Activated CD4-positive, alpha-beta T cell treated with anti-CD3 and anti-CD28 coated beads for 4 hours (primary cell): ENCODE data around the gene RCAN1.

Experiments used
- DNase-seq, 2 donors: peaks; one replicate each; pipeline ENCODE4 v3.0.0-alpha.2; 2020

RCAN1 gene

DNA sequence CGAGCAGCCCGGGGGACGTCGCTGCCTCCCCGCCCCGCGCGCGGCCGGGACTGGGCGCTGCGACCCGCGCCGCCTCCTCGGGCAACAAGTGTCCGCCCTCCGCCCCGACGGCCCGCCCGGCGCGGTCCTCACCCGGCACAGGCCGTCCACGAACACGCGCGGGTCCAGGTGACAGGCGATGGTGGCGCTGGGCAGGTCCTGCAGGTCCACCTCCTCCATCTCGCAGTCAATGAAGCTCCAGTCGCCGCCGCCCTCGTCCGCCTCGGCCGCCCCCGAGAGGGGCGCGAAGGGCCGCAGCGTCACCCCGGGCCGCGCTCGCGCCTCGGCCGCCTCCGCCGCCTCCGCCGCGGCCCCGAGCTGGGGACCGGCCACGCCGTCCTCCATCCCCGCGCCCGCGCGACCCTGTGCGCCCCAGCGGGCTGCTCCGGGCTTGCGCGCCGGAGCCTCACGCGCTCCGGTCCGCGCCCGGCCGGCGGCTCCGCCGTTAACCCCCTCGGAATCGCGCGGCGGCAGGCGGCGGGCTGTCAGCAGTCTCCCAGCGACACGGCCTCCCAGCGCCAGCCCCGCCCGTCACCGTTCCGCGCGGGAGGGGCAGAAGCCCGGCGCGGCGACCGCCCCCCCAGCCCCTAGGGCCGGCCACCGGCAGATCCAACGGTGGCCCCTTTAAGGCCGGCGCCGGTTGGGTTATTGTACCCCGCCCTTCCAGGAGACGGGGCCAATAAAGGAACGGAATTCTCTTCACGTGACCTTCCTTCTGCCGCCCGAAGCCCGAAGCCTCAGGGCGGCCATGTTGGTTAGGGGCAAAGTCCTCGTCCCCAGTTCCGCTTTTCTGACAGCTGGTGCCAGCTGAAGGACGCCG is at the start of gene RCAN1:
RCAN1 (minus strand) TSS at position 486 of the 859 bp plus-strand sequence; CDS start at position 384, 102 bp downstream.
- peak; percentile 82 to 84 for DNase-seq

DNA sequence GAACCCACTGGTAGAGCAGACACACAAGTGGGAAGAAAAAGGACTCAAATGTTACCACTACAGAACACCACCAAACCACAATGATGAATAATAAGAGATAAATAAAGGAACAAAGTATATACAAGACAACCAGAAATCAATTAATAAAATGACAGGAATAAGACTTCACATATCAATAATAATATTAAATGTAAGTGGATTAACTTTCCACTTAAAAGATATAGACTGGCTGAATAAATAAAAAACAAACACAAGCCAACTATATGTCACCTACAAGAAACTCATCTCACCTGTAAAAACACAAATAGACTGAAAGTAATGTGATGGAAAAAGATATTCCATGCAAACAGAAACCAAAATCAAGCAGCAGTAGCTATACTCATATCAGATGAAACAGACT is 46.9 kb upstream of the RCAN1 start:
- DNase-seq: no peak

DNA sequence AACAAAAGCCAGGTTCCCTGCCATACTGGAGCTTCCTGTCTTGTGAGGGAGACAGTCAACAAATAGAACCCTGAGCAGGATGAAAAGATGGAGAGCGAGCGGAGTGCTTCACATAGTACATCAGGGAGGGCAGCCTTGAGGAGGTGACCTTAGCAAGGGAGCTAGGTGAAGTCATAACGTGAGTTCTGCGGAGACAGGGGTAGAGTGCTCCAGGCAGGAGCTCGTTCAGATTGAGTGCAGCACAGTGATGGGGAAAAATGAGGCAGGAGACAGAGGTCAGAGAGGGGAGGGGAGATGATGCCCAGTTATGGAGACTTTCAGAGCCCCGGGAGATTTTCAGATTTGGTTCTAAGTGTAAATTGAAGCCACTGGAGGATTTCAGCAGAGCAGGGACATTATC is 38.6 kb upstream of the RCAN1 start:
- DNase-seq: no peak

DNA sequence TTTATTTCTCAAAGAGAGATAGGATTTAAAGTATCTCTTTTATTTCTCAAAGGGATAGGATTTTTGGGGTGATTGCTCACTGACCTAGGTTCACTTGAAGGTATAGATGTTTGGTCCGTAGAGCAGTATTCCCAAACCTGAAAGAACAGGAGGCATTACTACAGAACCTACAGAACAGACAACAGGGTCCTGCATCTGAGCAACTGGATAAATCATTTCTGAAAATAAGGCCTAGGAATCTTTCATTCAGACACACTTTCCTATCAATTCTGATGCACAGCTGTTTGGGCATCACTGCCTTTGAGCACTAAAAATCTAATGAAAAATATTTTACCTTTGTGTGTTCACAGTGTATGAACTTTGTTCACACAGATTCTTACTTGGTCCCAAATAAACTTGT is 36.7 kb upstream of the RCAN1 start:
- DNase-seq: no peak

DNA sequence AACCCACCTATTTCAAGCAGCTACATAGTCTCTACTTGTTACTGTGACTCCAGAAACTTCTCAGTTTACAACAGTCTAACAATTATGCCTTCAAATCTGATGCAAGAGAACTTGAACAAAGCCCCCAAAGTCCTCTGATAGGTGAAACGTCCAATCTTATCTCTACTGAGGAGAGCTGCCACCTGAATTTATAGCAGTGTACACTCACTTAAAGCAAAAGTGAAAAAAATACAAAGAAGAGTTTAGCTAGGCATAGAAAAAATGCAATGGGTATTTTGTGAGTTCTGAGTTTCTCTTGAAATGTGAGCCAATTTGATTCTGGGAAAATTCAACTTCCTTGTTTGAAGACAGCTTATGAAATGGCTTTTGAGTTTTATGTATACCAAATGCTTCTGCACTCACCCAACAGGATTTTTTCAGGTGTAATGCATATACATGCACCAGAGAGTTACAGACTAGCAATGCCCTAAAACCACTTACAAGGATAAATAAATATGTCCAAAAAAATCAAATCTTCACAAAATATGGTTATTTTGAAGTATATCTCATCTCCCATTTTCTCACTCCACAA is 36.0 kb upstream of the RCAN1 start:
- DNase-seq: no peak

DNA sequence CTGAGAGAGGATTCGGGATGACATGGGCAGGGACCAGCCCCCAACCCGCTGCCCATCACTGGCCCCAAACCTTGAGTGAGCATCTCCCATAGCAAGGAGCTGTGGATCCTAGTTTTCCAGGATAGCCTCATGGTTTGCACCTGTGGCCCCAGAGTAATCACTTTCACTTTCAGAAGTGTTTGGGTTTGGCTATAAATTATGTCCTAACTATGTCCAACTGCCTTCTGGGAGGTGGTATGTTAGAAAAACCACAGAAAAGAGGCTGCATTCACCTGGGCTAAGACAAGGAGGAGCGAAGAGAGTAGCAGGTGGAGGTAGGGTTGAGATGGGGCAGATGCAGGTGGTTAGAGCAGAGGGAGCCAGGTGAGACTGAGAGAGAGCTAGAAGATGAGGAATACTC is 34.5 kb upstream of the RCAN1 start:
- DNase-seq: no peak

DNA sequence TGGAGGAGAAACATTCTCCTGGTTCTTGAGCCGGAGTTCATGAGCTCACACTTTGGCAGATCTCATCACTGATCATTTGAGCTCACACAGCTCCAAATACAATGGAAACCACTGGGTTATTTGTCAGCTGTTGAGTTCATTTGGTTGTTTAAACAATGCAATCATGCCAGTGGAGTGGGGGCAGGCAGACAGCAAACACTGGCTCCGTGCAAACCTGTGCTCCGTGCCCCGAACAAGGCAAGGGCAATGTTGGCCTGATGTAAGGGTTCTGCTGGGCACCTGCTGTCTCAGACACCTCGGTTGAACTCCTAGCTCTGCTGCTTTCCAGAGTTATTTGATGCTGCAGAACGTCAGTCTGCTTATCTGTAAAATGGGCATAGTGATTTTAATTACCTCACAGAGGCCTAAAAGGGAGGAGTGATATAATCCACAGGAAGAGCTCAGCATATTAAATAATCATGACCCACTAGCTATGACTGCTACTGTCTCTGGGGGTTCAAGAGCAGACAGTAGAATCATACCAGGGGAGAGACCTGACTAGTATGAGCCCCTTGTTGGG is 33.9 kb upstream of the RCAN1 start:
- no peak for DNase-seq

DNA sequence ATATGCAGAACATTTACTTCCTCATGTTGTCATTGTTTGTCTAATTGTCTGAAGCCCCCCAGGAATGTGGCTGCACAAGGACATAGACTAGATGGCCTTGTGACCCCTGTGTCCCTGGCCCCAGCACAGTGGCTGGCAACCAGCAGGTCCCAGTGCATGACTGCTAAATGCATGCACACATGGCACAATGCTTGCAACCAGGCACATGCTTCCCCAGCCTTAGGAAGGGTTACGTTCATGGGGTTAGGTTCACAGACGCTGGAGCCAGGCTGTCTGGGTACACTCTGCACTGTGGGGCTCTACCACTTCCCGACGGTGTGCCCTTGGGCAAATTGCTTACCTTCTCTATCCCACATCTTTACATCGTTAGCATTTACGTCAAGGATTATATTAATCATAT is 32.6 kb upstream of the RCAN1 start:
- no peak for DNase-seq

DNA sequence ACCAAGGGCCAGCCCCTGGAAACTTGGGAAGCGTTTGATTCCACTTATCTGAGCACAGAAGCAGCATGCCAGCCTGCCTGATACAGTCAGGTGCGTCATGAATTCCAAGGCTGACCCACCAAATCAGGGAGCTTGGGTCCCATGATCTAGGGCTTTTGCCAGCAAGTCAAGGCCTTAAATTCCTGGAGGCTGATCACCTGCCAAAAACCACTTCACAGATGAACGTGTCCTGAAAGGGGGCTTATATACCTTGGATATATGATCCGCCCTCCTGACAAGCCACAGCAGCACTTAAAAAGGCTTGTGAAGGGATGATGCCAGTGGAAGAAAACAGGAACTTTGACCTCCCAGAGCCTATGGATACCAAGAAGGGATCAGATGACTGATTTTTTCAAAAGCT is 29.9 kb upstream of the RCAN1 start:
- DNase-seq: no peak

DNA sequence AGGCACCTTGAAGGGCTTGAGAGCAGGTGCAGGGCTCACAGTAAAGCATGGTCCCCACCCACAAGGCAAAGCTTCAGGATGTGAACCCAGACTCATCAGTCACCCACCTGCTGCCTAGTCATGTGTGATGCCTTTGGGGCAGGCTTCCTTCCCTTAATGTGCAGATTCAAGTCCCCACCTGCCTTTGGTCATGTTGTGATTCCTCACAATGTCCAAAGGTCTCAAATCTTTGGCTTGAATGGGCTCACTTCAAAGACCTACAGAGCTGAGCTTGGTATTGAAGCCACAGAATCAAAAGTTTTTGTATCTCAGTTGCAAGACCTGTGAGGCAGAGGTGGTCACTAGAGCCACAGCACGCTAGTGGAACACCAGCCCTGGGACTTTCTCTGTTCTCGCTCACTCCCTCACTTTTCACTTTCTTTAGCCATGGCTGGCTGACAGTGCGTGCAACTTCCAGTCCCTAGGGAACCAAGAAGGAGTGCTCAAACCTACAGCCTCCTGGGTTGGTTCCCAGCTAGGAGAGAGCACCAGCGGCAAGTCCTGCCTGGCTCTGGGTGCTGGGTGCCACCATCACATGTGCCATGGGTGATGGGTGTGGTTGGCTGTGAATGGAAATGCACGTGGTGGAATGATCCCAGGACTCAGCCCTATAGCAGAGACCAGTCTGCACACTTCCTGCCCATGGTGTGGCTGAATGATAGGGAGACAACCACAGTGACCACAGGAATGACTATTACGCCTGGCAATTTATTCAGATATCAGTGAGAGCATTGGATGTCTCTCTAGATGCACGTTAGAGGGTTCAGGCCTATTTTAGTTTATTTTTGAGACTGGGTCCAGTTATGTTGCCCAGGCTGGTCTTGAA is 27.5 kb upstream of the RCAN1 start:
- no peak for DNase-seq

DNA sequence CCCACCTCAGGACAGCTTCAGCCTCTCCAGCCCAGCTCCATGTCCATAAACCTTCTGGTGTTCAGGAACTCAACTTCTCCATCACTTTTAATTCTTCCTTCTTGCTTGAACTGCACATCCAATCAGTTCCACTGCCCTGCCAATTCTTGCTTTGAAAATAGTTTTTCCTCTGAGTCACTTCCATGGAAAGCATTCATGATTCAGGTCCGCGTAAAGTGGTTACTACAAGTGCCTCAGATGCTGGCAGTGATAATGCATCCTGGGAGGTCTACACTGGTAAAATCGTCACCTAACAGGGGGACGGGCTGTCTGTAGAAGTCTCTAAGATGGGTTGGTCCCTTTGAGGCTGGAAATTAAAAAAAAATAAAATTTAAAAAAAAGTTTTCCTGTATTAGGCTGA is 25.9 kb upstream of the RCAN1 start:
- no peak for DNase-seq

DNA sequence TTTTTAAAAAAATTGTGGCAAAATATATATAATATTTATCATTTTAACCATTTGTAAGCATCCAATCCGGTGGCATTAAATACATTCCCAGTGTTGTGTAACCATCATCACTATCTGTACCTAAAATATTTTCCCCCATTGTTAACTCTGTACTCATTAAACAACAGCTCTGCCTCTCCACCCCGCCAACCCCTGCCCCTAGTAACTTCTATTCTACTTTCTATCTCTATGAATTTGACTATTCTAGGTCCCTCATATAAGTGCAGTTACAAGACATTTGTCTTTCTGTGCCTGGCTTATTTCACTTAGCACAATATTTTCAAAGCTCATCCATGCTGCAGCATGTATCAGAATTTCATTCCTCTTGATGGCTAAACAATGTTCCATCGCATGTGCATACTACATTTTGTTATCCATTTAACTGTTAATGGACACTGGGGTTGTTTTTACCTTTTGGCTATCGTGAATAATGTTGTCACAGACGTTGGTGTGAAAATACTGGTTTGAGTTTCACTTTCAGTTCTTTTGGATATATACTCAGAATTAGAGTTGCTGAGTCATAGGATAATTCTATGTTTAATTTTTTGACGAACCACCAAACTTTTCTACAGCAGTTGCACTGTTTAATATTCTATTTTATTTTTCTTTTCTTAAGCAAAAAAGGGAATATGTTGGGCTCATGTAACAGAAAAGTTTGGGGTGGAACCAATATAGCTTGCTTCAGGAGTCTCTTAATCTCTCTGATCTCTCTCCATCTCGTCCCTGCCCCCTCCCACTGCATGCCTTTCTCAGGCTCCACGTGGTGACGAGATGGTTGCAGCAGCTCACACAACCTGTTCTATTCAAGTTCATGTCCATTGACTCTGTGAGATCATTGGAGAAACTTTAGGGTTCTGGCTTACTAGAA is 25.2 kb upstream of the RCAN1 start:
- DNase-seq: peak; percentile 24 to 38

DNA sequence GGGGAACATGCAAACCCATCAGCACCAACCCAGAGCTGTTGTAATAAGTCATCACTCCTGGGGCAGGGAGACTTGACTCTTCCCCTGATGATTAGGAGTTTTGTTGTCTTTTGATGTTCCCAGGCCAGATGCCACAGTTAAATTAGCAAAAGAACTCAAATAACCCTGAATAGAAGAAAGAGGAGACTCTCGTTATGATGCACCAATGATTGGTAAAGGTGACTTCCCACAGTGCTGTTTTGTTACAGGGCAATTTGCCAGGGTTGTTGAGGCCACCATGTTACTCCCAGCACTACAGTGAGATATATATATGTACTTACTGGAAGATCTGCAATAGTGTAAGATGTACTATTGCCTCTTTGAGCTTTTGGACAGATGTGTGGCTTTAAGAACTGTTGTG is 24.3 kb upstream of the RCAN1 start:
- DNase-seq: no peak

DNA sequence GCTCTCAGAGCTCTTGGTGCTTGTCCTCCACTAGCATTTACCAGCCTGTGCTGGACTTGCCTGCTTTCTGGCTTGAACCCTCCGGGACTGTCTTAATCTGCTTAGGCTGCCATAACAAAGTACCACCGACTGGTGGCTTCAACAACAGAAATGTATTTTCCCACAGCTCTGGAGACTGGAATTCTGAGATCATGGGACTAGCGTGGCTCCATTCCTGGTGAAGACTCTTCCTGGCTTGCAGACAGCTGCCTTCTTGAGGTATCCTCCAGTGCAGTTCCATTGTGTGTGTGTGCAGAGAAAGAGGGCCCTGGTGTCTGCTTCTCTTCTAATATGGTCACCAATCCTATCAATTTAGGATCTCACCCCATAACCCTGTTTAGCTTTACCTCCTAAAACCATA is 22.0 kb upstream of the RCAN1 start:
- no peak for DNase-seq

DNA sequence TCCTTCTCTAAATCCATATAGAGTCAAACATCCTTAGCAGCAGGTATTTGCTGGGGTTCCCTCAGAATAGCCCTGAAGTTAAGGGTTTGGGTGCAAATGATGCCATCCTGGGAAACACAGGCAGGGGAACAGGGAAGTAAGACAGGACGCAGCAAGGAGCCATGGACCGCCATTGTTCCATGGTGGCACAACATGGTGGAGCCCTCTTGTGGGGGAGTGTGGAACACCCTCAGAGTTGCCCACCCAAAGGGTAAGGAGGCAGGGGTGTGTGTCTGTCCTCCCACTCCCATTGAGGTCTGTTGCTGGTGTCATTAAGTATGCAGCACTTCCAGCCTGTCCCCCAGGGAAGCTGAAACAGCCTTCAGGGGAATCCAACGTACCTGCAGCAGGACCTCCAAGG is 20.4 kb upstream of the RCAN1 start:
- DNase-seq: no peak

DNA sequence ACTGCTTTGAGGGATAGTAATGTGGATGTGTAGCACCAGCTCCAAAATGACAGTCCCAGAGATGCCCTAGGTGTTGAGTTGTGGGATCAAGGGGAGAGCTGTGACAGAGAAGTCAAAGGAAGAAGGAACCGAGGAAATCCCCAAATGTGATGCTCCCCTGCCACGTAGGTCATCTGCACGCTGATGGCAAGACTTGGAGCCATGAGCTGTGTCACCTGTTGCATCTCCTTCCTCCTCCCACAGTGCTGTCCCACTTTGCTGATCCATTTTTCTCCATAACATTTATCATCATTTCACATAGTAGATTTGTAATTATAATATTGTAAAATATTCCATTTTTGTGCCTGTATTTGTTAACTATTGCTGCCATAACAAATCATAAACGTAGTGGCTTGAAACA is 17.6 kb upstream of the RCAN1 start:
- DNase-seq: no peak

DNA sequence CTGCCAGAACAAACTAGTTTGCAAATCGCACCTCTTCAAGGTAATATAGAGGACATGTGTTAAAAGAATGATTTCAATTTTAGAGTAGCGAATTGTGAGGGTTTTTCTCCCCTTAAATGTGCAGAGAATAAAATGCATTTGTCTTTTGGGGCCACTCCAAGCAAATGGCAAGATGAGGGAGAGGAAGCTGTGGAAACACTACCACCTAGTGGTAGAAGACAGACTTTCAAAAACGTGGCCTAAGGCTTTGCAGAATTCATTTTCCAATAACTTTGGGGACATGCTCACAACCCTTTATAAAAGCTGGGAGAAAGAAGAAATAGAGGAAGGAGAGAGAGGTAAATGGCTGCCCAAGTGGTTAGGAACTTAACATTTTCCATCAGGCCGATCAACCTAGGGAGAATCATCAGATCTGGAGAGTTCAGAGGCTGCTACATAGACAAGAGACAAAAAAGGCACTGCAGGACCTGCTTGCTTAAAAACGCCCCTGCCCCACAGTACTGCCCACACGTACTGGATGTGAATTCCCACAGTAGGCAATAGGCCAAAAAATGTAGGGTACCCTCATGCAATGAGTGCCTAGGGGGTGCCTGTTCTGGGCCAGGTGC is 15.7 kb upstream of the RCAN1 start:
- peak; percentile 10 to 41 for DNase-seq

DNA sequence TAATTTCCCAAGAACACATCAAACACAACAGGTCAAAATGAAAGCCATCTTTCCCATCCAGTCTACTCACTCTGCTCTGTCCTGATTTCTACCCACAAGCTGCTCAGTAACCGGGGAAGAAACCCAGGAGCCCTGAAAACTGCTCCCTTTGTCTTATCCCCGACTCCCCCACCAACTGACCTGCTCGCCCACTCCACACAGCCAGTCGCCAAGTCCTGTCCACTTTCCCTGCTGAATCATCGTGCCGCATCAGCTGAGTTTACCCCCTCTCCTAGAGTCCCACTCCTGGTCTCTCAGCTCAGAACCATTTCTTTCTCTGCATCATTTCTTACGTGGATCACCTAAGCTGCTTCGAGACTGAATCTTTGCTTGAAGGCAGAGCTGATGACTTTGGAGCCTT is 11.2 kb upstream of the RCAN1 start:
- no peak for DNase-seq

DNA sequence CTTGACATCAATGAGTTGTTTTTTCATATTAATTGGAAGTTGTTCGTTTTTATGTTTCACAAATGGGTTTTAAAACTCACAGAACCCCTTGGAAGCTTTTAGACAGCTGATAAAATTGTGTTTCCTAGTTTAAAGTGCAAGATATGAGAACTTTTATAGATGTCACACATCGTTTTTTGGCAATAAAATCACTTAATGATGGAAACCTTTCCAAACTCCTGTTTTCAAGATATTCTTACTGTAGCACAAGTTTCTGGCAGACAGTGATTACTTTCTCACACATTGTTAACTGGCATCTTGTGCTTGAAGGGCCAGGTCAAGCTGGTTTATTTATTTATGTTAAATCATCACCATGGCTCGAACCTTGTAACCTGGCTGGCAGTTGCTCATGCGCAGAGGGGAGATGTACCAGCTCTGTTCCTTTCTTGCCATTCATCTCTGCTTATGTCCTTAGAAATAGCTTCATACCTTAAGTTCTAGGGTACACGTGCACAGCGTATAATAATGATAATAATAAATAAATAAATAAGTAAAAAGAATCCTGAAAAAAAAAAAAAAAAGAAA is 10.2 kb upstream of the RCAN1 start:
- no peak for DNase-seq

DNA sequence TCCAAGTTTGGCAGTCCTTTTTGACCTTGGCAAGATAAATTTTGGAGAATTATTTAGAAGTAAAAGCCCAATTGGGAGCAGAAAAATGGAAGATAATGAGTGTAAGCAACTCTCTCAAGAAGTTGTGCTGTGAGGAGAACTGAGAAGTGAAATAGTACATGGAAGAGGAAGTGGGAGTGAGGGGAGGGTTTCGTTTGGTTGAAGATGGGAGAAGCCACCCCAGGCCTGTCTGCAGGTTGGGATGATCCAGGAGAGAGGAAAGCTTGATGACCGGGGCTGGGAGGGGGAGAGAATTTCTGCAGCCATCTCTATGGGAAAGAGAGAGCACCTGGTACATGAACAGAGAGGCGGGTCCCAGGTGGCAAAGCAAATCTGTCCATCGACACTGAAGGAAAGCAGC is 8.6 kb upstream of the RCAN1 start:
- DNase-seq: no peak
